GM08714 (cell line): Measurements from ENCODE around the gene AGPAT2.

Source experiments
- H3K4me3 ChIP-seq: fragments of 200-500 bp; sonication (Bioruptor generic); 2 replicates; pipeline ENCODE4 v1.5.1; 2014; ENCODE audit warnings: mild to moderate bottlenecking, low read length, inconsistent platforms
- ZNF274 ChIP-seq: IDR thresholded peaks from 2 replicates; pipeline ENCODE4 v1.6.1; 2012; ENCODE audit warnings: mild to moderate bottlenecking, low read depth, low read length

The AGPAT2 gene

DNA sequence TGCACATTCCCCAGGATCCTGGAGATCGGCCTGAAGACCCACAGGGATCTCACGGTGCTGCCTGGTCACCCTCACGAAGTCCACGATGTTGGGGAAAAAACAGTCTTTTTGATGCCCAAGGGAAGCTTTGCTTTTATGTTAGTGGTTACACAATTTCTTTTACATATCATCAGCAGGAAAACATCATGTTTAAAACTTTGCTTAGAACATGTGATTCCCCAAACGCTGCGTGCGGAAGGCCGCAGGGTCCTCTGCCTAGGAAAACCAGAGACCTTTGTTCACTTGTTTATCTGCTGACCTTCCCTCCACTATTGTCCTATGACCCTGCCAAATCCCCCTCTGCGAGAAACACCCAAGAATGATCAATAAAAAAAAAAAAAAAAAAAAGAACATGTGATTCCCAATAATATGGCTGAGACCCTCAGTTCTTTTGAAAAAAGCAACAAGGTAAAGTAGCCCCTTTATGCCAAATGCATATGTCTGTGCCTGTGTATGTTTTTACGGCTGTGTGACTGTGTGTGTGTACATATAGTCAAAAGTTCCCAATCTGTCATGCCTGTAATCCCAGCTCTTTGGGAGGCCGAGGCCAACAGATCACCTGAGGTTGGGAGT, 11.5 kb upstream of the AGPAT2 start:
- no peak for TF ChIP-seq ZNF274
- no peak overlapping the region for H3K4me3 ChIP-seq

DNA sequence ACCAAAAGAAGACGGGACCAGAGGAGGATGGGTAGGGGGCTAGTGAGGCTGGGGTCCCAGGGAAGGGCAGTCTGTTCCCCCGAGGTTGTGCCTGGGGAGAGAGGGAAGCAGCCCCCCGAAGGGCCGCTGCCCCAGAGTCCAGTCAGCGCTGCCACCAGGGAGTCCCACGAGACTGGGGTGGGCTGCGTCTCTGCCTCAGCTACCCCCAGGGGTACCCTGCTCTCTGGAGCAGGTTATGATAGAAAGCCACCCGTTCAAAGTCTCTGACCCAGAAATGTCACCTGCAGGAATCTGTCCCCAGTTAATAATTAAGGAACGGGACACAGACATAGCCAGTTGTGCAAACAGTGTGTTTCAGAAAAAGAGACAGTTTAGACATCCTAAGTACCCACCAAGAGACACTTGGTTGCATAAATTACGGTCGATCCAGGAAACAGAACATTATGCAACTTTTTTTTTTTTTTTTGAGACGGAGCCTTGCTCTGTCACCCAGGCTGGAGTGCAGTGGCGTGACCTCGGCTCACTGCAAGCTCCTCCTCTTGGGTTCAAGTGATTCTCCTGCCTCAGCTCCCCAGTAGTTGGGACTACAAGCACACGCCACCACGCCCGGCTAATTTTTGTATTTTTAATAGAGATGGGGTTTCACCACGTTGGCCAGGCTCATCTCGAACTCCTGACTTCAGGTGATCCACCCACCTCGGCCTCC, 10.7 kb upstream of the AGPAT2 start:
- no peak overlapping the region for H3K4me3 ChIP-seq
- TF ChIP-seq ZNF274: no peak

- TF ChIP-seq ZNF274: no peak
- no peak overlapping the region for H3K4me3 ChIP-seq
These were observed 10.0 kb upstream of the AGPAT2 start for GRCh38 chr9:136697146-136697820.

DNA sequence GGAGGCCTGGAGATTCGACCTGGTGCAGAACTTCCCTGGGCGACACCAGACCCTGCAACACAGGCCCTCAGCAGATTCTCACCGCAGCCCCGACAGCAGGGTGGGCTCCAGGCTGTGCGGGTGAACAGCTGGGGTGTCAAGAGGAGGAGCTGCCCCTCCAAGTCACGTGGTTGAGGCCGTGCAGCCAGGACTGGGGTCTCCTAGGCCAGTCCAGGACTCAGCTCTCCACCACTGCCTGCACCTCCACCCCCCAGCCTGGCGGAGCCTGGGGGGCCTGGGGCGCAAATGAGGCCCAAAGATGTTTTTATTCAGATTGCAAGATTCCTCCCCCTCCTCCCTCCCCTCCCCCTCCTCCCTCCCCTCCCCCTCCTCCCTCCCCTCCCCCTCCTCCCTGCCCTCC, 9.2 kb upstream of the AGPAT2 start:
- TF ChIP-seq ZNF274: no peak
- no peak overlapping the region for H3K4me3 ChIP-seq

DNA sequence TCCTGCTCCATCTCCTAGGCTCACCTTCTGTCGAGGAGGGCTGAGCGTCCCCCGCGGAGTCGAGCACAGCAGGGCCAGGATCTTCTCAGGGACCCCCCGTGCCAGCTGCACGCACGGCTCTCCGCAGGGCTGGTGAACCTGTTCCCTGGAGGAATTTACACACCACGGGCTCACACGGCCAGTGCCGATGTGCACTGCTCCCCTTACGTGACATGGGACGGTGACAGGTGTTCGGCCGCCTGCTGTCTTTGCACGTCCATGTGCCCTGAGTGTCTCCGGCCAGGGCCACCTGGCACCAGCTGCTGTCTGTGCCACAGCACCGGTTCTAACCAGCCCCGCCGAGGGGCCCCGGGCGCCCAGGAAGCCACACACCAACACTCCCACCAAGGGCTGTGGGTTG, 8.7 kb upstream of the AGPAT2 start:
- TF ChIP-seq ZNF274: no peak
- H3K4me3 ChIP-seq: no peak overlapping the region

DNA sequence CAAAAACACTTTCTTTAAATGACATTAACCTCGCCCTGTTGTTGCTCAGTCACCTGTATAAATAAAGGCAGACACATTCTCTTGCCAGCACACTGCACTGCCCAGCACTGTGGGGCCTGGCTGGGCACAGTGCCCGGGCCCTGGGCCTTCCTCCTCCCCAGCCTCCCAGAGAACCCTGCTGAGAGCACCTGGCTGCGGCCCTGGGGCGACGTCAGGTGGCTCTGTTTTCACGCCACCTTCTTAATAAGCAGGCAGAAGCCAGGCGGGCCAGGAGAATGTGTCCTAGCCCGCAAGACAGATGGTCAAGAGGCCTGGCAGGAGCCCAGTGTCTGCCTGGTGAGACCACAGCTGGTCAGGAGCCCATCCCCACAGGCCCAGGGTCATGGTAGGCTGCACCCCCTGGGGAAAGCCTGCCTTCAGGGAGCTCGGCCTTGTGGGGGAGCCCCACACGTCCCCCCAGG, 8.2 kb upstream of the AGPAT2 start:
- TF ChIP-seq ZNF274: no peak
- no peak overlapping the region for H3K4me3 ChIP-seq

DNA sequence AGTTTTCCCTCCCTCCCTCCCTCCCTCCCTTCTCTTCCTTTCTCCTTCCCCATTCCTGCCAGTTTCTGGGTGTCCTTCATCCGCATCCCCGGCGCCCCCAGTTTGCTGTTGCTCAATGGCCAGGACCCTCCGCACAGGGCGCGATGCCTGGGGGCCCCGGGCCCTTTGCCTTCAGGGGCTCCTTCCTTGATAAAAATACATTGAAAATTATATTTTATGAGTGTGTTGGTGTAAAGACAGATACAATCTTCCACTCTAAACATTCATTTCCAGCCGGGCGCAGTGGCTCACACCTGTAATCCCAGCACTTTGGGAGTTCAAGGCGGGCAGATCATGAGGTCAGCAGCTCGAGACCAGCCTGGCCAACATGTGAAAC, 7.6 kb upstream of the AGPAT2 start:
- no peak for TF ChIP-seq ZNF274
- no peak overlapping the region for H3K4me3 ChIP-seq

DNA sequence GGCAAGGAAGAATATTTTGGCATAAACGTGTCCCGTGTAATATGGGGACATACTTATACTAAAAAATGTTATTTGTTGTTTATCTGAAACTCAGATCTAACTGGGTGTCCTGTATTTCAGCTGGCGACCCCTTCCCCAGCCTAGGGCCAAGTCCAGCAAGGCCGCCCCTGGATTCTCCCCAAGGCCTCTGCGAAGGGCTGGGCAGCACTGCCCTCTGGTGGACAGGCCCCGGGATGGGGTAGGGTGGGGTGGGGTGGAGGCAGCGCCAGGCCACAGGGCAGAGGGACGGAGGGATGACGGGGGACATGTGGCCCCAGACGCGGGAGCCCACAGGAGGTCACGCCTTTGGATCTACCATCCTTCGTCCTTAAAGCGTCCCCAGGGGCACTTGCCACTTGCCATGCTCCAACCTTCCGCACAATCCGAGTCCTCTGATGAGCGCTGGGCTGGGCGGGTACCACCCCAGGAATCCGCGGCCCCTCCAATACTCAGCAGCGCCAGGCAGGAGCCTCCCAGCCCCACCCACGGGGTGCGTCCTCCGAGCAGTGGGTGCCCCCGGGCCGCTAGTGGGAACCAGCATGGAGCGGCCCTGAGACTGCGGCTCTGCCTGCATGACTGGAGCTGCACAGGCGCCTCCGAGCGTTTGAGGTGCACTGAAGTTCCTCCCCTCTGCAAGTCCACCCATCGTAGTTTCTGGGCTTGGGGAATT, 7.1 kb upstream of the AGPAT2 start:
- H3K4me3 ChIP-seq: no peak overlapping the region
- TF ChIP-seq ZNF274: no peak

DNA sequence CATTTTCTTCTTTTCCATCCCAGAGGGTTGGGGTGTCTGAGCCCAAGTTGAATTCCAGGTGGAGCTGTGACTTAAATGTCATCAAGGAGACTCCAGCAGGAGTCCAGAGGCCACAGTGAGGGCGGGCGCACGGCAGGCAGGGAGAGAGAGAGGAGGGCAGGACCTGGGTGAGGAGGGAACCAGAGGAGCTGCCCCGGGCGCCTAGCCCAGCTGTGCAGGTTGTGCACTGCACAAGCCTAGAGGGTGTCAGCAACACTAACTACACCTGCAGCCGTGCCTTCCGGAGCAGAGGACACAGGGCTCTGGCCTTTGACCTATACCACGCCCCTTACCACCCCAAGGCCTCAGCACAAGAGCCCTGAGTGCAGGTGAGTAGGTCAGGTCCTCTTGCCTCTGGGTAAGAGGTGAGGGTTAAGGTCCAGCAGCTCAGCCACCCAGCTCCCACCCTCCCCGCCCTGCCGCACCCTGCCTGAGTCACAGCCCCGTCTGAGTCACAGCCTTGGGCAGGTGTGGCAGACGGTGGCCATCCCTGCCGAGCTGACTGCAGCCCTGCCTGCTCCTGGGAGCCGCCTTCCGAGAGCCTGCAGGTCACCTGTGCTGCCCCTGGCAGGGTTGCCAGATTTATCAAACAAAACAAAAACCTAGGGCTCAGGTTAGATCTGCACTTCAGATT, 6.4 kb upstream of the AGPAT2 start:
- no peak overlapping the region for H3K4me3 ChIP-seq
- TF ChIP-seq ZNF274: no peak

GRCh38 chr9:136693135-136693489, 5.9 kb upstream of the AGPAT2 start:
- TF ChIP-seq ZNF274: no peak
- no peak overlapping the region for H3K4me3 ChIP-seq

GRCh38 chr9:136692185-136693134, 5.2 kb upstream of the AGPAT2 start:
- no peak overlapping the region for H3K4me3 ChIP-seq
- no peak for TF ChIP-seq ZNF274

GRCh38 chr9:136691316-136692184, 4.3 kb upstream of the AGPAT2 start:
- no peak overlapping the region for H3K4me3 ChIP-seq
- TF ChIP-seq ZNF274: no peak

DNA sequence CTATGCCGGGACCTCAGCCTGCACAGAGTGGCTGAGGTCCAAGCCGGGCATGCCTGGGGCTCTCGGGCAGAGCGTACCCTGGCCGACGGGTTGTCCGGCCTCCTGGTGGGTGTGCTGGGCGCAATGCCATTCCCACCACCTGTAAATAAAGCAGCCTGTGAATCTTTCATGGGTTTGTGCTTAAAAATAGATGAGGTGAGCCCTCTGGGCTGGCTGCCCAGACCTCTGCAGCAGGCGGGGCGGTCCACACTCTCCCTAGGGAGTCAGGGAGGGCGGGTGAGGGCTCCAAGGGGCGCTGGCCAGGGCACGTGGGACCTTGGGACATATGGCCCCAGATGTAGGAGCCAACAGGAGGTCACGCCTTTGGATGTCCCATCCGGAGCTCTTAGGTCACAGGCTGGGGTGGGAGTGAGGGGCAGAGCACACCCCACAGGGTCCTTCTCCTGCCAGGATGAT, 3.6 kb upstream of the AGPAT2 start:
- no peak overlapping the region for H3K4me3 ChIP-seq
- no peak for TF ChIP-seq ZNF274
